ENCODE data around the gene WDR70. TPM values are rescaled to one million over a fixed set of nuclear protein-coding genes. Genes with fewer than 3 reads are reported as not detected.

Gene WDR70
- total RNA-seq, 2 donors from 2014 or later: 25.9 to 27.0 TPM

GRCh38 chr5:37715992-37716391 is 336.9 kb downstream of the WDR70 start:
- intact Hi-C loops (cut with DNase I): no loop called here
- no peak overlapping the region for H3K4me3 ChIP-seq
- DNase-seq: no peak
- no peaks in the 10 kb centered on the region for H3K9me3 ChIP-seq
- H3K27me3 ChIP-seq: no peaks in the 10 kb centered on the region
- peaks cover 18% of the 10 kb centered on the region for H3K4me1 ChIP-seq
- H3K36me3 ChIP-seq (replicated peaks in 1 of 2; ENCODE audit: insufficient read depth in 1 of 2, low read depth in 2 of 2): no peaks in the 10 kb centered on the region
- no peak overlapping the region for H3K27ac ChIP-seq
- no peak for ATAC-seq
- WGBS, 2 donors: 95% methylated on average over 5 of the region's 5 CpGs
- TF ChIP-seq POLR2A (IDR thresholded peaks at IDR 0.05): no peak
- TF ChIP-seq, protein P1, sequence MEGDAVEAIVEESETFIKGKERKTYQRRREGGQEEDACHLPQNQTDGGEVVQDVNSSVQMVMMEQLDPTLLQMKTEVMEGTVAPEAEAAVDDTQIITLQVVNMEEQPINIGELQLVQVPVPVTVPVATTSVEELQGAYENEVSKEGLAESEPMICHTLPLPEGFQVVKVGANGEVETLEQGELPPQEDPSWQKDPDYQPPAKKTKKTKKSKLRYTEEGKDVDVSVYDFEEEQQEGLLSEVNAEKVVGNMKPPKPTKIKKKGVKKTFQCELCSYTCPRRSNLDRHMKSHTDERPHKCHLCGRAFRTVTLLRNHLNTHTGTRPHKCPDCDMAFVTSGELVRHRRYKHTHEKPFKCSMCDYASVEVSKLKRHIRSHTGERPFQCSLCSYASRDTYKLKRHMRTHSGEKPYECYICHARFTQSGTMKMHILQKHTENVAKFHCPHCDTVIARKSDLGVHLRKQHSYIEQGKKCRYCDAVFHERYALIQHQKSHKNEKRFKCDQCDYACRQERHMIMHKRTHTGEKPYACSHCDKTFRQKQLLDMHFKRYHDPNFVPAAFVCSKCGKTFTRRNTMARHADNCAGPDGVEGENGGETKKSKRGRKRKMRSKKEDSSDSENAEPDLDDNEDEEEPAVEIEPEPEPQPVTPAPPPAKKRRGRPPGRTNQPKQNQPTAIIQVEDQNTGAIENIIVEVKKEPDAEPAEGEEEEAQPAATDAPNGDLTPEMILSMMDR (IDR thresholded peaks at IDR 0.05): no peak

DNA sequence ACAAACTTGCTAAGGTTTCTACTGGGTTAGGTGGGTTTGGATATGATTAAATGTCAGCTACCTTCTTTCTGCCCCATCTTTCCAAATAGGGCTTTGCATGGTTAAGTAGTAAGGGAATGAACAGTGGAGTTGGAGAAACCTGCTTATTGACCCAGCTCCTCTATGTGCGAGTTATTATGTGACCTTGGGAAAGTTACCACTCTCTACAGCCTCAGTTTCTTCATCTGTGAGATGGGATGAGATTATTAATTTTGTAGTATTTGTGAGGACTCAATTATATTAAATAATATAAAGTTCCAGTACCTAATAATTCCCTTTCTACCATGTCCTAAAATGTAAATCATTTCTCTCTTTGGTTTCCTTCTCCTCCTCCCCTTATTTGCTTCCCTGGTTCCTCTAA is 337.3 kb downstream of the WDR70 start:
- Histone ChIP-seq H3K4me3 (no peak overlapping the region), H3K36me3 (replicated peaks in 1 of 2; ENCODE audit: insufficient read depth in 1 of 2, low read depth in 2 of 2) (no peaks in the 10 kb centered on the region), H3K27ac (no peak overlapping the region), H3K4me1 (peaks cover 18% of the 10 kb centered on the region), H3K9me3 (no peaks in the 10 kb centered on the region), H3K27me3 (no peaks in the 10 kb centered on the region)
- 71 to 90% methylated on average over 1 of the region's 1 CpG for WGBS, 2 donors
- ATAC-seq (no peak), DNase-seq (no peak)
- intact Hi-C loops (cut with DNase I): no loop called here
- TF ChIP-seq POLR2A (IDR thresholded peaks at IDR 0.05): no peak
- TF ChIP-seq, protein P1 (IDR thresholded peaks at IDR 0.05): no peak

DNA sequence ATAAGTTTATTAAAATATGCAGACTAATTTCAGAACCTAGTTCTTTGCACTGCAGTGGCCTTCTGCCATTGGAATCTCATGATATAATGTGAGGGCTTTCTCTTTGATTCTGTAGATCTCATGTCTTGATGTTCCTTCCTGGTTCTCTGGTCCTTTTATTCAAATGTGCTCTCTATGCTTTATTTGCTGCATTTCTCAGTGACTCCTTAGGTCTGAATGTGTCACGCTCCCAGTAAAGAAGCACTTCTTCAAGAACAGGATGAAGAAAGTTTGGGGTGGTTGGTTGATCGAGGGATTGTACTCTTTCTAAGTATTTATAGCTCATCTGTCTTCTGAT is 338.1 kb downstream of the WDR70 start:
- Histone ChIP-seq H3K4me3 (no peak overlapping the region), H3K4me1 (peaks cover 18% of the 10 kb centered on the region), H3K27ac (no peak overlapping the region), H3K36me3 (replicated peaks in 1 of 2; ENCODE audit: insufficient read depth in 1 of 2, low read depth in 2 of 2) (no peaks in the 10 kb centered on the region), H3K9me3 (no peaks in the 10 kb centered on the region), H3K27me3 (no peaks in the 10 kb centered on the region)
- WGBS, 2 donors: 33 to 51% methylated on average over 2 of the region's 2 CpGs
- ATAC-seq (no peak), DNase-seq (no peak)
- TF ChIP-seq POLR2A (IDR thresholded peaks at IDR 0.05): no peak
- TF ChIP-seq, protein P1 (IDR thresholded peaks at IDR 0.05): no peak
- intact Hi-C loops (cut with DNase I): no loop called here

- Histone ChIP-seq H3K36me3 (replicated peaks in 1 of 2; ENCODE audit: insufficient read depth in 1 of 2, low read depth in 2 of 2) (no peaks in the 10 kb centered on the region), H3K27me3 (no peaks in the 10 kb centered on the region), H3K27ac (no peak overlapping the region), H3K9me3 (no peaks in the 10 kb centered on the region), H3K4me3 (no peak overlapping the region), H3K4me1 (peaks cover 18% of the 10 kb centered on the region)
- peak; percentile 68 for ATAC-seq
- DNase-seq: peak; percentile 63 to 78 (median 76)
- TF ChIP-seq POLR2A (IDR thresholded peaks at IDR 0.05): no peak
- TF ChIP-seq, protein P1 (IDR thresholded peaks at IDR 0.05): no peak
- intact Hi-C loops (cut with DNase I): no loop called here
- 18 to 20% methylated on average over 8 of the region's 8 CpGs for WGBS, 2 donors
Measured at GRCh38 chr5:37717613-37718431, 338.7 kb downstream of the WDR70 start.

DNA sequence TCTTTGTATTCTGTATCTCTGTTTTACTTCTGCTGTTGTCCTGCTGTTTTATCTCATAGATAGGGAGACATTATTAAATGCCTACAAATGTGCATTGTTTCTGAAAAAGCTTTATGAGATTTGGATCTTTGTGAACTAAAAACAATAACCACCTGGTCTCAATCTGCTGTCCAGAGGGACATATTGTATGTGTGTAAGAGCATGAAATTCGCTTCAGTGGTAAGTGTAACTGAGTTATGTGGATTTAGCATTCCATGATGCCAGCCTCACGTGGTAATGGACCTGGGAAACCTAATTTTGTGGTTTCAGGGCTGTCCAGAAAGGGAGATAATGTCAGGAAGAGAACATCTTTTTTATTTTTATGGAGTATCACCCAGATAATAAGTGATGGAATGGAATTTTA is 341.4 kb downstream of the WDR70 start:
- no peak overlapping the region for H3K4me3 ChIP-seq
- H3K36me3 ChIP-seq (replicated peaks in 1 of 2; ENCODE audit: insufficient read depth in 1 of 2, low read depth in 2 of 2): no peaks in the 10 kb centered on the region
- H3K27ac ChIP-seq: no peak overlapping the region
- intact Hi-C loops (cut with DNase I): no loop called here
- no peak for DNase-seq
- no peak for TF ChIP-seq POLR2A (IDR thresholded peaks at IDR 0.05)
- TF ChIP-seq, protein P1 (IDR thresholded peaks at IDR 0.05): no peak
- no peak for ATAC-seq
- WGBS, 2 donors: 90 to 96% methylated on average over 2 of the region's 2 CpGs
- no peaks in the 10 kb centered on the region for H3K27me3 ChIP-seq
- H3K9me3 ChIP-seq: no peaks in the 10 kb centered on the region
- H3K4me1 ChIP-seq: peaks cover 18% of the 10 kb centered on the region
